Measurements from ENCODE around the gene ALOX5.

Gene ALOX5

DNA sequence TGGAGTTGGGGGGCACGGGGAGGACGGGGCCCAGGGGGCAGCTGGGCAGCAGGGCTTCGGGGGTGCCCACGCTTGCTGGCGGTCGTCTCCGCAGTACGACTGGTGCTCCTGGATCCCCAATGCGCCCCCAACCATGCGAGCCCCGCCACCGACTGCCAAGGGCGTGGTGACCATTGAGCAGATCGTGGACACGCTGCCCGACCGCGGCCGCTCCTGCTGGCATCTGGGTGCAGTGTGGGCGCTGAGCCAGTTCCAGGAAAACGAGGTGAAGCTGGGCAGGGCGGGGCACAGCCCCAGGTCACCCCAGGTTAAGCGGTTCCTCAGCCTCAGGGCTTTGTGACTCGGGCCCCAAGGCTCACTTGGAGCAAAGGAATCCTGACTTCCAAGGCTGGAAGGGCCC is 70.0 kb downstream of the ALOX5 start:
- no peak for DNase-seq

DNA sequence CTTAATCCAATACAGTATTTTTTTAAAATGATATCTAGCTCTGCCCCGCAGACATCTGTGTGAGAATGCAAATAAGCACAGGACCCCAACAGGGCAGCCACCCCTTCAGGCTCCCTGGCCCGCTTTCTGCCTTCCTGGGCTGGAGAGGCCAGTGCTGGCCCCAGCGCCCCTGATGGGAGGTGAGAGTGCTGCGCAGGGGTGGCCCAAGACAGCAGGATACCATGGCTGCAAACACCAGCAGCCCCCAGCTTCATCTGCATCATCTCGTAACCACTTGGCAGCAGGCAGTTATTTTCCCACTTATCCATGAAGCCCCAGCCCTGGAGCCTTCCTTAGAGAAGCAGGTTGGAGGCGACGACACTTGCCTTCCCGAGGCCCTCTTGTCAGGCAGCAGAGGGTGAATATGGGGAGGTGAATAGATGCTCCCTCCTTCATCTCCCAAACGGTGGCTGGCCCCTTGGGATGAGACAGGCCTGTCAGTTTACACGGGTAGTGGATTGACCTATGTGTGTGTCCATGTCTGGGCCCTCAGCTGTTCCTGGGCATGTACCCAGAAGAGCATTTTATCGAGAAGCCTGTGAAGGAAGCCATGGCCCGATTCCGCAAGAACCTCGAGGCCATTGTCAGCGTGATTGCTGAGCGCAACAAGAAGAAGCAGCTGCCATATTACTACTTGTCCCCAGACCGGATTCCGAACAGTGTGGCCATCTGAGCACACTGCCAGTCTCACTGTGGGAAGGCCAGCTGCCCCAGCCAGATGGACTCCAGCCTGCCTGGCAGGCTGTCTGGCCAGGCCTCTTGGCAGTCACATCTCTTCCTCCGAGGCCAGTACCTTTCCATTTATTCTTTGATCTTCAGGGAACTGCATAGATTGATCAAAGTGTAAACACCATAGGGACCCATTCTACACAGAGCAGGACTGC is 71.2 kb downstream of the ALOX5 start:
- no peak for DNase-seq

DNA sequence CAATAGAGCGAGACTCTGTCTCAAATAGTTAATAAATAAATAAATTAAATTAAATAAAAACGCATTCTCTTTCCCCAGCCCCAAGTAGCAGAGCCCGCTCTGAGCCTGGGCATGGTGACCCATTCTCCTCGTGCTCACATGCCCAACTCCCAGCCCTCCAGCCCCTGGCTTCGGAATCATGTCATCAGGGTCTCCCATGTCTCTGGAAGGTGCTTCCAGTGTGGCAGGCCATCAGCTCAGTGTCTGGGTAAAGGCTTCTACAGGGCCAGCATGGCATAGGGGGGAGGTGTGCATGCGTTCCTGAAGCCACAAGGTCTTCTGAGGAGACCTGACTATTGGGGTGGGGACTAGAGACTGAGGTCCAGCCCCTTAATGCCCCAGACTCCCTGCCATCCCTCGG is 72.8 kb downstream of the ALOX5 start:
- DNase-seq: no peak

DNA sequence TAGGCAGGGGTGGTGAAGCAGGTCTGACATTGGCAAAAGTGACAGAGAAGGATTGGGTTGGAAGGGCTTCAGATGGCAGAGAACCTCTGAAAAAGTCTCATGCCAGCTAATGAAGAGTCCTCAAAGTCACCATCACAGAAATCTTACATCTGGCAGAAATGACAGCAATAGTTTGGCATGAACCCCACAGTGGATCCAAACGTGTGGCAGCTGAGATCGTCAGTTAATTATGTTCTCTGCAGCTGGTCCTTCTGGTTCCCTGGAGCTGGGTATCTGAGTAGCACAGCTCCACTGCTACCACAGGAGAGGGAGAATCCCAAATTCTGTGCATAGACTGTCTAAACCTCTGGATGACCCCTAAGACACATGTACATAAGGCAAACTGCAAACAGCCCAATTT is 73.4 kb downstream of the ALOX5 start:
- DNase-seq: no peak

DNA sequence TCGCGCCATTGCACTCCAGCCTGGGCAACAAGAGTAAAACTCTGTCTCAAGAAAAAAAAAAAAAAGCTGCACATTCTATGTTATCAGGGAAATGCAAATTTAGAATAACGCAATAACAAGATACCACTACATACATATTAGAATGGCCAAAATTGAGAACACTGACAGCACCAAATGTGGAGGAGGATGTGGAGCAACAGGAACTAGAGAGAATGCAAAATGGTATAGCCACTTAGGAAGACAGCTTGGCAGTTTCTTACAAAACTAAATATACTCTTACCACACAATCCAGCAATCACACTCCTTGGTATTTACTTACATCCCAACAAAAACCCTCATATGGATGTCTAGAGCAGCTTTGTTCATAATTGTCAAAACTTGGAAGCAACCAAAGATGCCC is 76.8 kb downstream of the ALOX5 start:
- DNase-seq: no peak

DNA sequence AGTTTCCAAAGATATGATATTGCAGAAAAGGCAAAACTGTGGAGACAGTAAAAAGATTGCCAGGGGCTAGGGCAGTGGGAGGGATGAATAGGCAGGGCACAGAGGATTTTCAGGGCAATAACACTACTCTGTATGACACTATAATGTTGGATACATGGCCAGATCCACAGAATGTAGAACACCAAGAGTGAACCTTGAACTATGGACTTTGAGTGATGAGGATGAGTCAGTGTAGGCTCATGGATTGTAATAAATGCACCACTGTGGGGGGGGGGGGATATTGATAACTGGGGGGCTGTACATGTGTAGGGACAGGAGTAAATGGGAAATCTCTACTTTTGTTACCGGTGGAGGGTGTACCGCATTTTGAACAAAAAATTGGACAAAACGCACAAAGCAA is 77.4 kb downstream of the ALOX5 start:
- no peak for DNase-seq

DNA sequence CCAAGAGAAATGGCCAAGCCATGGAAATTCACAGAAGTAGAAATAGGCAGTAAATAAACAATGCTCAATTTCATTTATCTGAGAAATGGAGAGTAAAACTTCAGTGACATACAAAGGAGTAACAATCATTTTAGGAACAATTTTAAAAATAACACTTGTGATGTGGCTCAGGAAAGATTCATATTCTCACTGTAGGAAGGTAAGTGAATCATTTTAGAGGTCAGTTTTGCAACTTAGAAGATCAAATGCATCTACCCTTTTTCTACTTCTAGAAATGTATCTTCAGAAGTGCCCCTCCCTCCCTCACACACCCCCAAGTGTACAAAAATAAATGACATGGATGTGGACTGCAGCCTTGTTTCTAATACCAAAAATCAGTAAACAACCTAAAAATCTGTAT is 78.3 kb downstream of the ALOX5 start:
- no peak for DNase-seq

DNA sequence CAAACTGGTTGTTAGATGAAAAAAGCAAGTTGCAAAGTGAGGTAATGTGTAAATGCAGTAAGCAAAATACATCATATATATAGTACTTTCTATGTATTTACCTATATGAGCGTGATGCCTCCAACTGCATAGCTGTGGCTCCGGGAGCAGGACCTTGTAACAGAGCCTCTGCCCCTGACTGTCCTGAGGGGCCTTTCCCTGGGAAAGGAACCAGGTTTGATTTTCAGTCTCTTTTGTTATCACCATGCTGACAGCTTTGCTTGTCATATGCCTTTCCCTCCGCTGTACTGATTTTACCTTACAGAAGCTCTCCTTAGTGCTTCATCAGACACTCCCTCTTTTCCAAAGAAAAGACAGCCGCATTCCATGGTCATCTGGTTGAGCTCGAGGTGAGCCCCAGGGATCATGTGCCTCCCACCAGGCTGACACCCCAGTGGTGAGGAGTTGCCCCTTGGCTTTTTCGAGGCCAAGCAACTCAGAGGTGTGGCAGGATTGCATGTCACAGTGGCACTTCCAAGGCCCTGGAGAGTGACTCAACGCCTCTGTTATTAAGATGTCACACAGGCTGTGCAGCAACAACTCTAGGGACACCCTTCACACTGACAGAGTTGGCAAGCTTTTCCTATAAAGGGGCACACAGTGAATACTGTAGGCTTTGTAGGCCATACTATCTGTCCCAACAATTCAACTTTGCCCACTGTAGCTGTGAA is 78.9 kb downstream of the ALOX5 start:
- no peak for DNase-seq

DNA sequence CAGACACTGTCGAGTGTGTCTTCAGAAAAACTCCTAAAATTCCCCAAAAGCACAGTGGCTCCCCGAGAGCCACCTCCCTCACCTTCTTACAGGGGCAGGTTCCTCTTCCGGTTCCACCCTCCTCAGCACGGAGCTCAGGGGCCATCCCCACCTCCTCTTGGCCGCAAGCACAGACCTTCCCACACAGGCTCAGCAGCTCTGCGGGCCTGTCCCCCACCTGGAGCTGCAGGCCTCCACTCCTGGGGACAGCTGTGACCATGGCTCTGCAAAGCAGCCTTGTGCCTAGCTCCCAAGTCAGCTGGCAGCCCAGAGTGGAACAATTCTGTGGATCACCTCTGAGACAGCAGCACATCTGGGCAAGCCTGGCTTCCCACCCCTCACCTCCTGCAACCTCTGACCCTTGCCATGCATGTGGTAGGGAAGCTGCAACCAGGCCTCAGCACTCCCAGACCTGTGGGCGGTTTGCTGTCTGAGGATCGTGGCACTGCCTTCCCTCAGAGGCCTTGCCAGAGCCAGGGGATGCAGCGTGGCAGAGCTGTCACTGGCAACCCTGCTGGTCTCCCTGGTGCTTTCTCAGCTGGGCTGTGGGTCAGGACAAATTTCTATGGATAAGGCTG is 79.7 kb downstream of the ALOX5 start:
- no peak for DNase-seq

DNA sequence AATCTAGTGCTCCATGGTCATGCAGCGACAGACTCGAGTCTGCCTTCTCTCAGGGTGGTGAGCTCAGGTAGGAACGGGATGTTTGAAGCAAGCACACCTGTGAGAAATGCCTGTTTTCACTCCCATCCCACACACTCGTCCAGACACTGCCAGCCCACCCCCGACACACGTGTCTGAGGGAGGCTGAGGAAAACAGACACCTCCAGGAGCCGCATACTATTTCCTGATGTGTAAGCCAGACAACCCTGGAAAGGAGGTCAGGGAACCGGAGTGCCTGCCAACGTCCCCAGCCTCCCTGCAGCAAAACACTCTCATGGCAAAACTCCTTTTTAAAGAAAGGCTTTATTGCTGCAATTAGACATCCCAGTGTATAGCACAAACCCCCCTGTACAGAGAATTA is 80.2 kb downstream of the ALOX5 start:
- no peak for DNase-seq

DNA sequence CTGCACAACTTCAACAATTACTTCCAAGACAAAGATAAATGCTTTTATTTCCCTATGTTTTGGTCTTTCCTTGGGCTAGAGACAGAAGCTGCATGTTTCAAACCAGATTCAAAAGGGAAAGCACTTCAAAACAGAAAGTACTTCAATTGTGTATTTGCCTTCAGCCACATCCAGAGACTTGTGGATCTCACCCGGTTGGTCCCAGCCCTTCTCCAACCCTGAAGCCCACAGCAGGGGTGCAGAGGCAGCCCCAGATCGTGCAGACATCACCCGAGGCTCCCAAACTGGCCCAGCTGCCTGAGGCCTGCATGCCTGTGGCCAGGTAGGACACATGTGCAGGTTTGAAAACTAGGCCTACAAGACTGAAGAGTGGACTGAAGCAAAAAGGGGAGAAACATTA is 80.8 kb downstream of the ALOX5 start:
- DNase-seq: no peak

DNA sequence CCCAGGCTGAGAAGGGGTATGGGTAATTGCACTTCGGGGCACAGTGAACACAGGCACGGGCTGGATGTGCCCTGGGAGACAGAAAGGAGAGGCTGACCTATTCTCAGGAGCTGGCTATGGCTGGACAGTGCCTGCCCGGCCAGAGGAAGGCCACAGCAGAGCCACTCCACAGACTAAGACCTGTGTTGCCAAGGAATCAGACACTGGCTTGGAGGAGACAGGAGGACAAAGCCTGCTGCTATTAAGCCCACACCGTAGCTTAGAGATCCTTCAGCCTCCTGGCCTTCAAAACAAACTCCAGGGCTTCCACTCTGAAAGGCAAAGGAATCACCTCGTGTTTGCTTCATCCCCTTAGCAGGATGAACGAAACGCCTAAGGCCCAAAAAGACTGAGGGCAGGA is 82.2 kb downstream of the ALOX5 start:
- no peak for DNase-seq

DNA sequence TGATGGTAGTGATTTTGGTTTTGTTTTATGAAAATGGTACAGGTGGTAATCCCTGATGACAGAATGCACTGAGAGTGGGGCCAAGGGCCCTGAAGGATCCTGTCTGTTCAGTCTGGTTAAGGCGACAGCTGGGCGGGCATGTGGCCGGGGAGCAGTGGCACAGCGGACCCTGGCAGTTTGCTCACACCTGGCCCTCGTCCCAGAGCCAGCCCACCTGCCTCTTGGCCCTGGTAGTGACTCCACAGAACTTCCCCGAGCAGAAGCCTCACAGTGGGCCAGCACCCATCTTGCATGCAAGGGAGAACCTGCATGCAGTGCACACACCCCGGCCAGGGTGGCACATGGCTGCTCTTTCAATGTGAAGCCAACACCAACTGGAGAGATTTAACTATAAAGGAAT is 82.8 kb downstream of the ALOX5 start:
- no peak for DNase-seq

DNA sequence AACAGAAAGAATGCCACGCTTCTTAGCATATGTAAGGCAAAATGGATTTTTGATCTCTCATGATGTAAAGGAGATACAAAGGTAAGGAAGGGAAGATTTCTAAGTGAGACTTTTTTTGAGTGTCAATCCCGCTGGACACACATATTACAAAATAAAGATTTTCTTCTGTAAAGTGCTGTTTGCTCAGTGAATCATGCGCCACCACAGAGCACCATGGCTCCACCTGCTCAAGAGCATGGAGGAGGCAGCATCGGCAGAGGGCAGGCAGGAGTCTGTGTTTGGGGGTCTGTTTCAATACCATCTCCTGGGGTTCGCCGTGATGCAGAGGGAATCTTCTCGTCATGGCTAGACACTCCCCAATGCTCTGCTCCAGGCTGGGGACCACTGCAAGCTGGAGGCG is 83.5 kb downstream of the ALOX5 start:
- no peak for DNase-seq

DNA sequence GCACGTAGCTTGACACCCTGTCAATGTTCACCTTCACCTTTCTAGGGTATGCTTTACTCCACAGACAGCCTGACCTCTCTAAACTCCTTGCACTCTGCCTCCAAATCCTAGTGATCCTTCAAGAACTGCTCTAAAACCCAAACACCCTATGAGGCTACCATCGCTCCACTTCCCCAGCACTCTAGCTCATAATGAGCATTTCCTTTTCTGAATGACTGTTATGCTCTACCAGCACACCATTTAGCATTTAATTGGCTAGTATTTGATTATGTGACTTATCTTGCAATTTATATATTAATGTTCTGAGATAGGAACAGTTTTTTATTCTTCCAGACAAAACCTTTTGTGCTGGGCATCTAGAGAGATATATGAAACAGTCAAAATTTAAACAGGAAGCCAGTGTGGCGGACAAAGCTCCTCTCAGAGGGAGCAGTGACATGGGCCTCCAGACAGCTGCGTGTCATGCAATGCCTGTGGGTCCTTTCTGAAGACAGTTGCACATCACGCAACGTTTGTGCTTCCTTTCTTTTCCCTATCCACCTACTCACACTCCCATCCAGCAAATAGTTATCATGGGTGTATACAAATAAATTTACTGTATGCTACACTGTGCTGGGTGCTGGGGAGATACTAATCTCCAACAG is 86.3 kb downstream of the ALOX5 start:
- no peak for DNase-seq

DNA sequence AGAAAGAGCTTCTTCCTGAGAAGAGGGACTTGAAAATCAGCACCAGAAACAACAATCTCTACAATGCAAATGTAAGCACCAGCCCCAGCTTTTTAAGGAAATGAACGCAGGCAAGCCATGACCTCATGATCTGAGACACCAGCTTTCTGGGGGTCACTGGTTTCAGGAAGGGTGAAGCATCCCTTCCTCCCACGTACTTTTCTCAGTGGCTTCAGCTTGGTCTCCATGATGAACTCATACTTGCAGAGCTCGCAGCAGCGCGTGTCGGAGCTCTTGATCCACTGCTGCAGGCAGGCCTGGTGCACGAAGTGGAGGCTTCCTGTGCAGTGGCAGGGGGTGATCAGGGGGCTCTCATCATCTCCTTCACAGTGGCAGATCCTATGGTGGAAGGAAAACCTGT is 87.0 kb downstream of the ALOX5 start:
- DNase-seq: no peak

DNA sequence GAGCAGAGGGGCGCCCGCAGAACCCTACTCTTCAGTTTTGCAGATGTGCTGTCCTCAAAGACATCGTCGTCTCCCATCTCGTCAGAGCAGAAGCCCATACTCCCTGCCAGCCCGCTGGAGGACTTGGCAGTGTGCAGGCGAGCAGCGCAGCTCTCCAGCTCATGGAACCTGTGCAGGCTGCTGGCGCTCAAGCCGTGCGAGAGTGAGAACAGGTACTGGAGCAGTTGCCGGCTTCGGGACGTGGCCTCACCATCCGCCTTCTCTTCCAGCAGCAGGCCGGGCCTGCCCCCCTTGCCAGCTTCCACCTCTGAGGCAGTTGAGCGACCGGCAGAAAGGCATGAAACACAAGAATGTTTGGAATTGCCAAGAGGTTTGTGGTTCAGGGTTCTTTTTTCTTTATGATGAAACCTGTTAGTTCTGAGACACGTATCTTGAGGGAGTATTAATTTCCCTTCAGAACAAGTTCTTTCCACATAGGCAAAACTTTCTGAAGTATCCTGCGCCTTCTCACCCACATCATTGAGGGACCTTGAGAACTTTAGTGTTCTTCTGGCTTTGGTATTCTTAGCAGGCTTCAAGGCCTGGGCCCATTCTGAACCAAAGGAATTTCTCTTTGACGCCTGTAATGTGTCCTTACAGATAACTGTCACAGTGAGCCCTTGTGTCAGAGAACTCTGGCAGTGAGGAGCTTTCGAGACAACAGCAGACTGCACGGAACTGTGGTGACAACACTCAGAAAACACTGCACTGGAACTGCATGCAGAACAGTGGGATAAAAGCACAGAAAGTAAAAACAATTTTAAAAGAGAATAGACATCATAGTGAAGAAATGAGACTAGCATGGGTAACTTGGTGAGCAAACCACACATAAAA is 89.5 kb downstream of the ALOX5 start:
- no peak for DNase-seq

DNA sequence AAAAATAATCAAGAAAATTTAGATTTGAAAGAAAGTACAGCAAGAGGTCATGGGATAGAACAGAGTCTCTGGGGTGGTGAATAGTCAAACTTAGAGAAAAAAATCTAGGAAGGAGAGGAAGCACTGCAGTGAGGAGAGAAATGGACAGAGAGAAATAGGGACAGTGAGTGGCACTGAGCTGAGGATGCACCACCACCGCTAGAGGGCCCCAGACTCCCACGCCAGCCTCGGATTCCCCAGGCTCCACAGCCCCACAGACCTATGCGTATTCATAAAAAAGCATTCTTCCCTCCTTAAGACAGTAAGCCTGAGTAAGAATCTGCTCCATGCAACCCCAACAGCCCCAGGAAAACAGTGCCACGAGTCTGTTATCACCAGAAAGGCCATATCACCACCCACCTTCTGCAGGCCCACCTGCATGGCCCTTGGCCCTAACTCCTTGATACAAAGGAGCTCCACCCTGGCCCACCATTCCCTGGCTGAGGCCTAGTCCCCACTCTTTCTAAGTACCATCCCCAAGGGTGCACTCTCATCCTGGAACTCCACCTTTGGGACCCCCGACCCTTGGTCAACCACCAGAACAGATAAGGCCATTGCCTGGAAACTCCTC is 91.0 kb downstream of the ALOX5 start:
- DNase-seq: no peak

DNA sequence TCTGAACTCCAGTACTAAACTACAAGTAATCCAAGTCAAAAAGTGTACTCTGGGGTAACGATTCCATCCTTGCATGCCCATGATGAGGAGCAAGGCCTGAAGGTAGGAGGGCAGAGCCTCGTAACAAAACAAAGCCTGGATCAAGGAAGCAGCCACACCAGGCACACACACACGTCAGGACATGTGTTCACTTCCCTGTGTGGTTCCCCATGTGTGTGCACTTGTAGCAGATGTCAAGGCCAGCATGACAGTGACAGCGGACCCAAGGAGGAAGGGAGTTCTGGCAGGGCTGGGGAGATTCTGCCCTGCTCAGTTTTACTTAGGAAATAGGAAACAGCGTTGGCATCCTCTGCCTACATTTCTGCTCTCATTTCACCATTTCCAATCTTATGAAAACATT is 92.8 kb downstream of the ALOX5 start:
- no peak for DNase-seq

DNA sequence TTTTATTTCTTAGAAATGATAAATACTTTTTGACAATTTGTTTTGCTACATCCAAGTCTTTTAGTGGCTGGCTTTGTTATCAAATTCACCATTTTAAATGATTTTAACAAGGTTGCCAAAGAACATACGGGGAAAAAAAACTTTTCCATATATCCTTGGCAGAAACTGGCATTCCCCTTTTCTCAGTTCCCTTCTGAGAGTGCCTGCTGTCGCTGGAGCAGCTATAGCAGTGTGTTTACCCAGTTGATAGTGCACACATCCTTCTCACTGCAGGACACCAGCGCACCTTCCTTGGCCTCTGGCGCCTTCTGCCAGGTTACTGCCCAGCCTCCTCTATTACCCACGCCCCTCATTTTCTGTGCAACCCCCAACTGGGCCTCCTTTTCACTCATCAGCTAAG is 94.1 kb downstream of the ALOX5 start:
- DNase-seq: no peak

DNA sequence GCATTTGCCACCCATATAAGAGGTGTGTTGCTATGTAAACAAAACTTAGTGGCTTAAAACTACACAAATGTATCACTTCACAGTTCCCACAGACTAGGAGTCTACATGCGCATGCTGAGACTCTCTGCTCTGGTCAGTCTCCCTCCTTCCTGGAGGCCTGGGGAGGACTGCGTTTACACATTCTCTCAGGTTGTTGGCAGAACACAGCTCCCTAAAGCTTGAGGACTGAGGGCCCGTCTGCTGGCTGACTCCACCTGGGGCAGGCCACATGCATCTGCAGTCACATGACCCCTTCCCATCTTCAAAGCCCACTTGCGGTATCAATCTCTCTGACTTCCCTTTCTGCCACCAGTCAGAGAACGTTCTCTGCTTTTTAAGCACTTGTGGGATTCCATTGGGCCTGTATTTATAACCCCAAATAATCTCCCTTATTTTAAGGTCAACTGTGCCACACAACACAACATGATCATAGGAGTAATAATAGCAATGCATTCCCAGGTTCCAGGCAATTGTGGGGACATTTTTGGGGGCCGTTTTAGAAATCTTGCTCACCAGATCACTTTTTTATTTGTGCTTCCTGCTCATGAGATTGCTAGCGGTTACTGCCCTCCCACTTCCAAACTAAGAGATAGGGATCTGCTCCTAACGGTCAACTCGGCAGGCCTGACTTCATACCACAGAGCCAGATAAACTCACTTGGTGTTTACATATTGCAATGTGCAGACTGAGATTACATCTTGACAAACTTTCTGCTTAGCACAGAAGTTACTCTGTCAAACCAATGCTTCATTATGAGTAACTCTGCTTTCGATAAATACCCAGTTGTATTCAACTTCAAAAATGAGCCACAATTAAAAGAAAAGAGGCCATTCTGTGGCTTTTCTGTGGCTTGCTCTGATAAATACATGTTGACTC is 96.3 kb downstream of the ALOX5 start:
- no peak for DNase-seq
